WI38 (cell line): ENCODE data around the gene KCND3.

Experiments used
- H3K4me3 ChIP-seq: 2 replicates; pipeline ENCODE4 v1.5.1; 2011; ENCODE audit warnings: low read depth, mild to moderate bottlenecking, control low read depth, low read length
- CTCF ChIP-seq: IDR thresholded peaks from 2 replicates; pipeline ENCODE4 v1.5.1; 2012; ENCODE audit warnings: low read depth, mild to moderate bottlenecking, control low read depth, low read length

Gene KCND3

GRCh38 chr1:111937147-111937725 lies 52.2 kb downstream of the KCND3 start:
- no peak for TF ChIP-seq CTCF
- H3K4me3 ChIP-seq: no peak overlapping the region

DNA sequence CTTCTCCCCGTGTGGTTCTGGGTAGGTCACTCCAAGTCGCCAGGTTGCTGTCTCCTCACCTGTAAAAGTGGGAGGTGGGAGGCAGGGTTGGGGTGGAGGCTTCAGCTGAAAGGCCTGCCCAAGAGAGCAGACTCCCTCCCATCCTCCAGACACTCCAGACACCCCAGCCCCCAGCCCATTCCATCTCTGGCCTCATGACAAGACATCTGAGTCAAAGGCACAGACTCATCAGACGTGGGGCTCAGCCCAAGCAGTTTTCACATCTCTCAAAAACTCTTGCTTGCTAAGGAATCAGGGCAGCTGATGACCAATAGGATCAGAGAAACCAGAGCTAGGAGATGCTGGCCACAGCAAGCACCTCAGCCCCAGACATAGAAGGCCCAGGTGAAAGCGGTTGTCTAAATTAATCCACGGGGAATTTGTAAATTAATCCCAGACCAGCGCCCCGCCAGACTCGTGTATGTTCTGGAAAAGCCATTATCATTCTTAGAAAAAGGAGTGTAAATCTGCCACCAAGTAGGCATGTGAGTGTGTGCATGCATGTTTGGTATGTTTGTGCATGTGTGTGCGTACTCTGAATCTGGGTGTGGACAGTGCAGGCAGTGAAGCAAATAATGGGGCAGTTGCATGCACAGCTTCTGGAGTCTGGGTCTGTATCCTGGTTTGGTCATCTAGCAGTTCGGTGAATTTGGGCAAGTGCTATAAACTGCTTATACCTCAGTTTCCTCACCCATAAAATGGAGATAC lies 55.2 kb downstream of the KCND3 start:
- TF ChIP-seq CTCF: no peak
- no peak overlapping the region for H3K4me3 ChIP-seq

GRCh38 chr1:111930356-111930755 lies 59.1 kb downstream of the KCND3 start:
- no peak overlapping the region for H3K4me3 ChIP-seq
- no peak for TF ChIP-seq CTCF

DNA sequence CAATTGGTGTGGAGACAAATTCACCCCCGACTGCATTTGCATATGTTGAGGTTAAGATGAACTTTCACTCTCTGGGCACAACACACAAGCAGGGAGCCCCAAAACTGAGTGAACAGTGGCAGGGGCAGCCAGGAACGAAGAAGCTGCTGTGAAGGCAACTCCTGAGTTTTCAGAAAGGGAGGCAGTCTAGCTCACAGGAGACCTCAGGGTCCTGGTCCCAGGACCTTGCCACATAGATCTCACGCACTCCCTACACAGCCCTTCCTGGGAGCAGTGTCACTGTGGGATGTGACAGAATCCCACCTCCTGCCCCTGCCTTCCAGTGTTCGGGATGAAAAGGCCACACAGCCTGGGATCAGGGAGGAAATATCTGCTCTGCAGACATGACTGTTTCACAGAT lies 60.9 kb downstream of the KCND3 start:
- H3K4me3 ChIP-seq: no peak overlapping the region

GRCh38 chr1:111927652-111928051 lies 61.8 kb downstream of the KCND3 start:
- H3K4me3 ChIP-seq: no peak overlapping the region
- TF ChIP-seq CTCF: no peak

More for the DNA sequence above, 60.9 kb downstream of the KCND3 start:
- no peak for TF ChIP-seq CTCF

GRCh38 chr1:111924786-111925185 lies 64.7 kb downstream of the KCND3 start:
- H3K4me3 ChIP-seq: no peak overlapping the region
- TF ChIP-seq CTCF: no peak

GRCh38 chr1:111923766-111924165 lies 65.7 kb downstream of the KCND3 start:
- TF ChIP-seq CTCF: no peak
- no peak overlapping the region for H3K4me3 ChIP-seq
